GM21528 (cell line): ENCODE data around the gene MAST1.
A peak's percentile ranks its signal among the peaks of the same experiment; 100 is the strongest.
"Not testable (repeated sequence)": the region's sequence is repeated elsewhere in the genome, so short reads cannot be mapped to it uniquely, and the experiment has no call there.

Source experiments
- ATAC-seq: cut with Tn5 transposase; IDR thresholded peaks from one replicate; pipeline ENCODE4 v1.9.1; 2021; ENCODE audit warnings: mild to moderate bottlenecking, moderate library complexity; ENCODE audit not compliant: unreplicated experiment, low FRiP score

MAST1 gene

GRCh38 chr19:12838886-12839756, 806 bp downstream of the MAST1 start:
- ATAC-seq = no peak

DNA sequence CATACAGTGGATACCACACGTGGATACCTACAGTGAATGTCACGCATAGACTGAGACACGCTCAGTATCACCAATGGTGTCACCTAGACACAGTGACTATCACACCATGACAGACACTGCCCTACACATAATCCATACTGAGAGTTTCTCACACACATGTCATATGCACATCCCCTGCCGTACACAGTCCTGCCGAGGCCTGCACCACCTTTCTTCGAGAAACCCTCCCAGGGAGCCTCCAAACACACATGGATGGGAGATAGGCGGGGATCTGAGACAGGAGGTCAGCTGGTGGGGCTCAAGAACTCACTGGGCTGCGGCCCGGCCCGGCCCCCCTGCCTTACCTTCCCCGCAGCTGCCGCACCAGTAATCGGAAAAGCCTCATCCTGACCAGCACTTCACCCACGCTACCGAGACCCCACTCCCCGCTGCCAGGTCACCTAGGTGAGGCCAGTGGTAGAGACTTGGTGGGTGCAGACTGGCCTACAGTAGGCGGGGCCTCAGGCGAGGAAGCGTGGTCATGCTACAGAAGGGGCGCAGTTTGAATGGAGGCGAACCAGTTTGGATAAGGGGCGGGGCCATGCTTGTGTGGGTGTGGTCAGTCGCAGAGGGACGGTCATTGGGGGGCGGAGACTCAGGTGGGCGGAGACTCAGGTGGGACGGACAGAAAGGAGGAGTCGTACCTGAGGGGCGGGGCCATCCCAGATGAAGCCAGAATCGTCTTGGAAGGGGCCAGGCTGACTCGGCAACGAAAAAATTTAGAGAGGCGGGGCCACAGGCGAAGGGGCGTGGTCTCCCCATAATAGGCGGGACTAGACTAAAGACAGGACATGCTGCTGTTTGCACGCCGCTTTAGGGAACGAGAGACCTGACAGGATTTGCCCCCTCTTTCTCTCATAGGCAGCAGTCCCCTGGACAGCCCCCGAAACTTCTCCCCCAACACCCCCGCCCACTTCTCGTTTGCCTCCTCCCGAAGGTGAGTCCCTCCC, 2.1 kb downstream of the MAST1 start:
- no peak for ATAC-seq

DNA sequence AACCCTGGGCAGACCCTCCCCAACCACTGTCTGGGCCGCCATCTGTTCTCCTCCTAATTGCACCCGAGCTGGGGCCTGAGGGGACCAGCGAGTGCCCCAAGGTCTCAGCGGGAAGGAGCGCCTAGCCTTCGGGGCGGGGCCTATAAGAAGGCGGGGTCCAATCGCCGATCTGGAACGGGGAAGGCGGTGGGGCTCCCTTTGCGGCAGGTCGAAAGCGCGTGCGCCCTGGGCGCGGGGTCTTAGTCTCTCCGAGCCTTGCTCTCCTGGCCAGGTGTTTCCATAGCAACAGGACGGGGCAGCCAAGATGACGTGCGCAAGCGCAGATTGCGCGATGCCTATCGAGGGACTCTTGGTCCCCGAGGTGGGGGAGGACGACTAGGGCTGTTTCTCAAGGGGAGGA, 2.8 kb downstream of the MAST1 start:
- ATAC-seq = no peak

DNA sequence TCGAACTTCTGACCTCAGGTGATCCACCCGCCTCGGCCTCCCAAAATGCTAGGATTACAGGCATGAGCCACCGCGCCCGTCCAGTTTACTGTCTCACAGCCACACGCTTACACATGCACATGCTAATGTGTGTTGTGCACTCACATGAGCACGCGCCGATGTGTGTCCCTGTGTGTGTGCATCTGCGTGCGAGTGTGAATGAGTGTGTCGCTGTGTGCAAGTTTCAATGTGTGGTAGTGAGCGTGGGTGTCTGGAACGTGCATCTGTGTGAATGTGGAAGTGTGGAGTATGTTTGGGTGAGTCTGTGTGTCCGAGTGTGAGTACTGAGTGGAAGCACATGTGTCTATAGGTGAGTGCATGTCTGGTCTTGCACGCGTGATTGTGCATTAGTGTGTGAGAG, 4.2 kb downstream of the MAST1 start:
- ATAC-seq = no peak

DNA sequence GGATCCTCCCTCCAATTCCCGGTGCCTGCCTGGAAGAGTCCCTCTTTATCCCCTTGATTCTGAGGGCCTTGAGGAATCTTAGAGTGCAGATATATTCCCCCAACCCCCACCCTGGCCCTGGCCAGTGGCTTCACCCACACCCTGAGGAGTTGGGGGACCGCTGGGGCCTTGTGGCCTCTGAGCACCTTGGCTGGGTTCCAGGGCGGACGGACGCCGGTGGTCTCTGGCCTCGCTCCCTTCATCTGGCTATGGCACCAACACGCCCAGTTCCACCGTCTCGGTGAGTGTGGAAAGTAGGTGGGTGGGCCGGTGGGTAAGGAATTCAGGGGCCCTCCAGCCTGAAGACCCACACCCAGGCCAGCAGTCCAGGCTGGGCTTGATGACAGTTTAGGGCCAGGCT, 5.0 kb downstream of the MAST1 start:
- no peak for ATAC-seq

DNA sequence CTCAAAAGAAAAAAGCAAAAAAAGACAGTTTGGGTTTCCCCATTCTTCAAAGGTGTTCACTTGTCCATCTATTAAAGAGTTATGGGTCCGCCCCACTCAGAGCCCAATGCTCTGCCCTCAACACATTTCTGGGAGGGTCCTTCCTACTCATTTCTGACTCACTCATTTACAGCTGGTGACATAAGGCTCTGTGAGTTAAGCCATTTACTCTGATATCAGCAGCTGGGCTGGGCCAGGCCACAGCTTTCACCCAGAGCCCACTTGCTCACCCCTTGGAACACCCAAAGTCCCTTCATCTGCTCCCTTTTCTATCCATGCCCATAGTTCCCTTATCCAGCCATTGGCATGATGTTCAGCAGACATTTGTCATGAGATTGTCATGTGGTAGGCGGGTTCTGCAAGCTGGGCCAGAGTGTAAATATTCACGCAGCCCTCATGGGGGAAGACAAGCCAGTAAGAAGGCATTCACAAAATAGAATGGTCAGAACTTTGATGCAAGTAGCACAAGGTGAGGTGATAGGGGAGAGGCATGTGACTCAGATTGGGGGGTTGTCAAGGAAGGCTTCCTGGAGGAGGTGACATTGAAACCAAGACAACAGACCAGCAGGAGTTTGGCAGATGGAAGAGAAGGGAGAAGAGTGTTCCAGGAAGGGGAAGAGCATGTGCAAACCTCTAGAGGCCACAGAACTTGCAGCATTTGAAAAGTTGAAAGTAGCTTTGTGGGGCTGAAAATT, 5.9 kb downstream of the MAST1 start:
- no peak for ATAC-seq

- not testable (repeated sequence) for ATAC-seq
Observed at GRCh38 chr19:12846613-12847012, 8.3 kb downstream of the MAST1 start.

DNA sequence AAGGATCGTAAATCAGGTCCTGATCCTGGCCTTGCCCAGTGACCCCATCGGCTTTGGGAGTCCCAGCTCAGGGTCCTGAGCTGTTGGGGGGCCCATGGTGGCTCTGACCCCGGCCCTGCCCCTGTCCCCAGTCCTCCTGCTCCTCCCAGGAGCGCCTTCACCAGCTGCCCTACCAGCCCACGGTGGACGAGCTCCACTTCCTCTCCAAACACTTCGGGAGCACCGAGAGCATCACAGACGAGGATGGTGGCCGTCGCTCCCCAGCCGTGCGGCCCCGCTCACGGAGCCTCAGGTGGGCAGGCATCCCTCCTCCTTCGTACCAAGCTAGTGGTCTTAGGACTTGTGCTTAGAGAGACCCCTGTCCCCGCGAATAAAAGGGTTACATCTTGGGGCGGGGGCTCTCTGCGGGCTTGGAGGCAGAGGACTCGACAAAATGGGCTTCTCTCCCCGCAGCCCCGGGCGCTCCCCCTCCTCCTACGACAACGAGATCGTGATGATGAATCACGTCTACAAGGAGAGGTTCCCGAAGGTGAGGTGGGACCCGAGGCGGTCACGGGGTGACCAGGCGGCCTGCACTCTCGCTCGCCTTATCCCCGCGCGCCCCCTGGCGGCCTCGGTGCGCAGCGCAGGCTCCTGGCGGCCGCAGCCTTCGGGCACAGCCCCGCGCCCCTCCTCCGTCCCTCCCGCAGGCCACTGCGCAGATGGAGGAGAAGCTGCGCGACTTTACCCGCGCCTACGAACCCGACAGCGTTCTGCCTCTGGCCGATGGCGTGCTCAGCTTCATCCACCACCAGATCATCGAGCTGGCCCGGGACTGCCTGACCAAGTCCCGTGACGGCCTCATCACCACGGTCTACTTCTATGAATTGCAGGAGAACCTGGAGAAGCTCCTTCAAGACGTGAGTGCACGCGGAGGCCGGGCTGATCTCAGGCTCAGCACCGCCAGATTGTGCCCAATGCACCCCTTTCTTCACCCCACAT, 9.1 kb downstream of the MAST1 start:
- peak; percentile 63 for ATAC-seq

GRCh38 chr19:12856653-12857052, 18.3 kb downstream of the MAST1 start:
- no peak for ATAC-seq

DNA sequence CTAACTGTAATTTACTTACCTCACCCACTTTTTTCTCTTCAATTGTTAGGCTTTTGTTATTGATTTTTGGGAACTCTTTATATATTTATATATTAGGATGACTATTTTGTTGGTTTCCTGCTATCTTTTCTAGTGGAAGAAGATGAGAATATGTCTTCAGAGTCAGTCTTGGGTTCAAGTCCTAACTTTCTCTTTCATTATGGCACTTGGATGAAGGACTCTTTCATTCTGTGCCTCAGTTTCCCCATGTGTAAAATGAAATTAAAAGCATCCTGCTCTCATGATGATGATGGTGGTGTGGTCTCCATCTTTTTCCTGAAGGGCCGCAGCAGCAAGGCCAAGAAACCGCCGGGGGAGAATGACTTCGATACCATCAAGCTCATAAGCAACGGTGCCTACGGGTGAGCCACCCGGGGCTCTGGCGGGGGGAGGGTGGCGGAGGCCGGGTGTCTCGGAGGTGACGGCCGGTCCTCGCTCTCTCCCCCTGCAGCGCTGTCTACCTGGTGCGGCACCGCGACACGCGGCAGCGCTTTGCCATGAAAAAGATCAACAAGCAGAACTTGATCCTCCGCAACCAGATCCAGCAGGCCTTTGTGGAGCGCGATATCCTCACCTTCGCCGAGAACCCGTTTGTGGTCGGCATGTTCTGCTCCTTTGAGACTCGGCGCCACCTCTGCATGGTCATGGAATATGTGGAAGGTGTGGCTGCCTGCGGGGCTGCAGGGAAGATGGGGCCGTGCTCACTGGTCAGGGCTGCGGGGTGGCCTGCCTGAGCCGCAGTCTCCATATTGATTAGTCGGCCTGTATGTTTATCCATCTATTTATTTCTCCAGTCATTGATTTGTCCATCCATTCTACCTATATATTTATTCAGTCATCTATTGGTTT, 20.0 kb downstream of the MAST1 start:
- no peak for ATAC-seq

- no peak for ATAC-seq
Observed at GRCh38 chr19:12859546-12859945, 21.2 kb downstream of the MAST1 start.

DNA sequence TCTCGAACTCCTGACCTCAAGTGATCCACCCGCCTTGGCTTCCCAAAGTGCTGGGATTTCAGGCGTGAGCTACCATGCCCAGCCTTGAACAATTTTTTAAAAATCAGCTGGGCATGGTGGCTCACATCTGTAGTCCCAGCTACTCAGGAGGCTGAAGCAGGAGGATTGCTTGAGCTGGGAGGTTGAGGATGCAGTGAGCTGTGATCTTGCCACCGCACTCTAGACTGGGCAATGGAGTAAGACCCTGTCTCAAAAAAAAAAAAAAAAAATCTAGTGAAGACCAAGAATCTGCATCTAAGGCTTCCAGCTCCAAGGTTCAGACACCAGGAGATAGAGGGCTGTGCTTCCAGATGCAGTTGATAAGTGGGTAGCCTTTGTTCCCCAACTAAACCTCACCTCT, 25.8 kb downstream of the MAST1 start:
- no peak for ATAC-seq

GRCh38 chr19:12864721-12865715, 26.7 kb downstream of the MAST1 start:
- ATAC-seq = no peak

DNA sequence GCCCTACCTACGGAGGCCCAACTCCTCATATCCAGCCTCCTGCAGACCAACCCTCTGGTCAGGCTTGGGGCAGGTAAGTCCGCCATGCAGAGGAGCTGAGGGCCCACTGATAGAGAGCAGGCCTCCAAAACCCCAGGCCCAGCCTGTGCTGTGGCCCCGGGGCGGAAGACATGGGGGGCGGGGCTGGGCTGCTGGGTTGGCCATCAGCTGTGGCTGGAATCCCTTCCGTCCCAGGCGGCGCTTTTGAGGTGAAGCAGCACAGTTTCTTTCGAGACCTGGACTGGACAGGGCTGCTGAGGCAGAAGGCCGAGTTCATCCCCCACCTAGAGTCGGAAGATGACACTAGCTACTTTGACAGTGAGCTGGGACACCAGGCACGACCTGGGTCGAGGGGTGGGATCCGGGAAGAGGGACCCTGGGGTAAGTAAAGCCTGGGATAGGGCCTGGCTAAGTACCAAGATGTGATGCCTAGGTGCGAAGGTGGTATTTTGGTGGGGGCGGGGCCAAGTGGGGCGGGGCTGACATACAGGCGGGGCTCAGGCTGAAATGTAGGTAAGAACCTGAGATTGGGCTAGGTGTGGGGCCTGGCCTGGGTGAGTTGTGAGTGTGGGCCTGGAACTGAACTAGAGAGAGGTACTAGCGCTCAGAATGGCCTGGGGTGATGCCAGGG, 27.6 kb downstream of the MAST1 start:
- no peak for ATAC-seq

- ATAC-seq = no peak
Observed at GRCh38 chr19:12866416-12867119, 28.3 kb downstream of the MAST1 start.
